Body of pancreas (tissue), 4 donors: ENCODE measurements around the gene IQGAP2. TPM values are rescaled to one million over a fixed set of nuclear protein-coding genes. Genes with fewer than 3 reads are reported as not detected.

Experiments used
- ATAC-seq: fragments of 150-250 bp; one replicate; pipeline ENCODE4 v1.9.1; 2016
- DNase-seq, 4 donors: peaks; one replicate each; pipeline ENCODE4 v3.0.0-alpha.2; 2019
- H3K27ac ChIP-seq, 4 donors: fragments of 200-600 bp; sonication (generic); 1 replicate in 3 of 4; 2 replicates in 1 of 4; pipeline versions ENCODE4 v1.5.1 to v1.6.1; 2016 to 2019; ENCODE audit warnings: mild to moderate bottlenecking in 1 of 4, mixed read lengths in 1 of 4, moderate library complexity in 1 of 4
- H3K27me3 ChIP-seq, 2 donors: fragments of 200-600 bp; sonication (generic); one replicate each; pipeline ENCODE4 v1.6.0; 2016; ENCODE audit warnings: mild to moderate bottlenecking in 1 of 2
- H3K36me3 ChIP-seq, 2 donors: fragments of 200-600 bp; sonication (generic); replicated peaks in 1 of 2; 2 replicates each; pipeline ENCODE4 v1.5.1; 2016; ENCODE audit warnings: low read depth in 2 of 2; ENCODE audit not compliant: insufficient read depth in 1 of 2
- H3K4me1 ChIP-seq: fragments of 200-600 bp; sonication (generic); one replicate; pipeline ENCODE4 v1.6.0; 2016
- H3K4me3 ChIP-seq, 2 donors: fragments of 200-600 bp; sonication (generic); 1 replicate in 1 of 2; 2 replicates in 1 of 2; pipeline ENCODE4 v1.5.1; 2016 to 2019
- H3K9me3 ChIP-seq, 3 donors: fragments of 200-600 bp; sonication (generic); 1 replicate in 2 of 3; 2 replicates in 1 of 3; pipeline ENCODE4 v1.5.1; 2016
- POLR2A ChIP-seq, 3 donors: fragments of 450-650 bp; IDR thresholded peaks; one replicate each; pipeline ENCODE4 v1.6.1; 2016; ENCODE audit warnings: antibody characterized with exemption in 3 of 3, mild to moderate bottlenecking in 2 of 3
- WGBS, 2 donors: methylation state at CpG; one replicate each; pipeline ENCODE4 v1.1.5; 2017; 5-methylcytosine and 5-hydroxymethylcytosine counted together
- intact Hi-C: fragments of 100-400 bp; cut with DNase I; formaldehyde crosslinking; loops from one replicate; pipeline ENCODE4 v1.15.1; 2023
- total RNA-seq, 2 donors: library from RNA; depleted of rRNA; stranded (reverse); fragments of >200 nt; gene quantifications; one replicate each; pipeline ENCODE4 v1.1.0, GENCODE V29; 2016
- TF ChIP-seq, protein P1 (sequence below), 7 experiments: fragments of 450-650 bp in 4 of 7; fragments of 200-600 bp in 3 of 7; sonication (generic) in 3 of 7; IDR thresholded peaks; one replicate each; pipeline ENCODE4 v1.5.1; 2016 to 2019; ENCODE audit warnings: antibody characterized with exemption in 7 of 7

Gene IQGAP2
- total RNA-seq, 2 donors from 2014 or later = 41.2 to 49.5 TPM

DNA sequence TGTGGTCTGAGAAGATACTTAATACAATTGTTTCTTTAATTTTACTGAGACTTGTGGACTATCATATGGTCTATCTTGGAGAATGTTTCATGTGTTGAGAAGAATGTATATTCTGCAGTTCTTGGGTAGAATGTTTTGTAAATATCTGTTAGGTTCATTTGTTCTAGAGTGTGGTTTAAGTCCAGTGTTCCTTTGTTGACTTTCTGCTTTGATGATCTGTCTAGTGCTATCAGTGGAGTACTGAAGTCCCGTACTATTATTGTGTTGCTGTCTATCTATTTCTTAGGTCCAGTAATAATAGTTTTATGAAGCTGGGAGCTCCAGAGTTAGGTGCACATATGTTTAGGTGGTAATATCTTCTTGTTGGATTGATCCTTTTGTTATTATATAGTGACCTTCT lies 36.1 kb downstream of the IQGAP2 start:
- H3K36me3 ChIP-seq = no peaks in the 10 kb centered on the region
- no peak for DNase-seq
- H3K27me3 ChIP-seq = no peaks in the 10 kb centered on the region
- TF ChIP-seq, protein P1, sequence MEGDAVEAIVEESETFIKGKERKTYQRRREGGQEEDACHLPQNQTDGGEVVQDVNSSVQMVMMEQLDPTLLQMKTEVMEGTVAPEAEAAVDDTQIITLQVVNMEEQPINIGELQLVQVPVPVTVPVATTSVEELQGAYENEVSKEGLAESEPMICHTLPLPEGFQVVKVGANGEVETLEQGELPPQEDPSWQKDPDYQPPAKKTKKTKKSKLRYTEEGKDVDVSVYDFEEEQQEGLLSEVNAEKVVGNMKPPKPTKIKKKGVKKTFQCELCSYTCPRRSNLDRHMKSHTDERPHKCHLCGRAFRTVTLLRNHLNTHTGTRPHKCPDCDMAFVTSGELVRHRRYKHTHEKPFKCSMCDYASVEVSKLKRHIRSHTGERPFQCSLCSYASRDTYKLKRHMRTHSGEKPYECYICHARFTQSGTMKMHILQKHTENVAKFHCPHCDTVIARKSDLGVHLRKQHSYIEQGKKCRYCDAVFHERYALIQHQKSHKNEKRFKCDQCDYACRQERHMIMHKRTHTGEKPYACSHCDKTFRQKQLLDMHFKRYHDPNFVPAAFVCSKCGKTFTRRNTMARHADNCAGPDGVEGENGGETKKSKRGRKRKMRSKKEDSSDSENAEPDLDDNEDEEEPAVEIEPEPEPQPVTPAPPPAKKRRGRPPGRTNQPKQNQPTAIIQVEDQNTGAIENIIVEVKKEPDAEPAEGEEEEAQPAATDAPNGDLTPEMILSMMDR (IDR thresholded peaks at IDR 0.05) = no peak
- no peak for TF ChIP-seq POLR2A (IDR thresholded peaks at IDR 0.05)
- H3K4me1 ChIP-seq = peaks cover 19% of the 10 kb centered on the region
- no peak for ATAC-seq
- H3K9me3 ChIP-seq = no peaks in the 10 kb centered on the region
- intact Hi-C loops = no loop called here
- H3K4me3 ChIP-seq = no peak overlapping the region
- 19 to 49% methylated on average over 1 of the region's 1 CpG for WGBS, 2 donors
- no peak overlapping the region for H3K27ac ChIP-seq

GRCh38 chr5:76439929-76440328 lies 36.8 kb downstream of the IQGAP2 start:
- Histone ChIP-seq H3K9me3 (no peaks in the 10 kb centered on the region), H3K4me3 (no peak overlapping the region), H3K27me3 (no peaks in the 10 kb centered on the region), H3K4me1 (peaks cover 19% of the 10 kb centered on the region), H3K27ac (no peak overlapping the region), H3K36me3 (no peaks in the 10 kb centered on the region)
- ATAC-seq (no peak), DNase-seq (no peak)
- intact Hi-C loops = no loop called here
- no peak for TF ChIP-seq POLR2A (IDR thresholded peaks at IDR 0.05)
- TF ChIP-seq, protein P1 (IDR thresholded peaks at IDR 0.05) = no peak

- H3K4me1 ChIP-seq = peaks cover 19% of the 10 kb centered on the region
- intact Hi-C loops = no loop called here
- H3K9me3 ChIP-seq = no peaks in the 10 kb centered on the region
- 78 to 79% methylated on average over 6 of the region's 6 CpGs for WGBS, 2 donors
- H3K4me3 ChIP-seq = no peak overlapping the region
- H3K36me3 ChIP-seq = no peaks in the 10 kb centered on the region
- TF ChIP-seq POLR2A (IDR thresholded peaks at IDR 0.05) = no peak
- TF ChIP-seq, protein P1 (IDR thresholded peaks at IDR 0.05) = no peak
- no peak overlapping the region for H3K27ac ChIP-seq
- ATAC-seq = no peak
- no peaks in the 10 kb centered on the region for H3K27me3 ChIP-seq
- DNase-seq = no peak
Measured at GRCh38 chr5:76441101-76441500, 38.0 kb downstream of the IQGAP2 start.

DNA sequence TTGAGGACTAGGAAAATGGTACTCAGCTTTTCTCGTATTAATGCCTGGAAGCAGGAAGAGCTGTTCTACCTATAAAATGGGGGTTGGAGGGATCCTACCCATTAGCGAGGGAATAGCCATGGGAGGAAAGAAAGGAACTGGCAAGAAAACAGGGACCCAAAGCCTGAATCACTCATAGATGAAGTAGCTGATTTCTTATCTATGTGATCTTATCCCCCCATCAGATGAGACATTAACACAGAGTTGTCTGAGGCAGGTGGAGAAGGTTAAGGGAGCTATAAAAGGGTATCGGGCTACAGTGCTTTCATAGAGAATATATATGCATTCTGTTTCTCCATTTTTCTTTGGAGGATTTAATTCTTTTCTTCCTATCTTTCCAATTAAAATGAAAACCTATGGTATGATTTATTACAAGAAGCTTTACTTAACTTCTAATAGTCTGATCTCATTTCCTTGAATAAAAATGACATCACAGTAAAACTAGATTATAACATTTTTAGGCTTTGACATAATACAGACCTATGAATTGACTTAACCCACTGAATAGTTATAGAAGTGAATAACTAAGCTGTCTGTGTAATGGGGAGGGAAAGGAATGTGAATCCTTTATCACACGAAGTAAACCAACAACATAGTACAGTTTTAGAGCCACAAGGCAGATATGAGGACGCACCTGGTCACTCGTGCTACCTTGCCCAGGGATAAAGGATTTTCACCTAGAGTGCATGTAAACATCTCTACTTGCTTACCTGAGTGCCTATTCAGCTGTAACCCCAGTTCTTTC lies 39.0 kb downstream of the IQGAP2 start:
- Histone ChIP-seq H3K27ac (no peak overlapping the region), H3K36me3 (no peaks in the 10 kb centered on the region), H3K4me1 (peaks cover 19% of the 10 kb centered on the region), H3K27me3 (no peaks in the 10 kb centered on the region), H3K9me3 (no peaks in the 10 kb centered on the region), H3K4me3 (no peak overlapping the region)
- ATAC-seq = peak; percentile 66
- DNase-seq = no peak
- intact Hi-C loops = no loop called here
- TF ChIP-seq POLR2A (IDR thresholded peaks at IDR 0.05) = no peak
- TF ChIP-seq, protein P1 (IDR thresholded peaks at IDR 0.05) = no peak
- 65 to 66% methylated on average over 6 of the region's 6 CpGs for WGBS, 2 donors
